GM21576 (cell line): Measurements from ENCODE around the gene ZNF521.

ENCODE experiments used
- ATAC-seq: cut with Tn5 transposase; IDR thresholded peaks from one replicate; pipeline ENCODE4 v1.9.1; 2021; ENCODE audit warnings: mild to moderate bottlenecking, moderate library complexity; ENCODE audit not compliant: unreplicated experiment

The ZNF521 gene

DNA sequence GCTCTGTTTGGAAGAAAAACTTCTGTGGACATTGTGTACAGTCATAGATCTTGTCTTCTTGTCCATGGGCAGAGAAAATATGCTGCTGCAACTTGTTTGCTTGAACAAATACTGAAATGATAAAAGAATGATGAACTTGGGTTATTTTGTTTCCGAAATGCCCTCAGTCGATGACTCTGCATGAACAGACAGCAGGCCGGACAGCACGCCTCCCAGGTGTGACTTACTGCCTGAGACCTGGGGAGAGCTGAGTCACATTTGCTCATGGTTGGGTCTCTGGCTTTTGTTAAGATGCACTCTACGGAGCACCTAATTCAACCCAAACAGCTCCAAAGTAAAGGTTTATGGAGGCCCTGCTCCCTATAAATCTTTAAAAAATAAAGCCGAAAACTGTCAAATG, 262.5 kb downstream of the ZNF521 start:
- ATAC-seq, result no peak

- no peak for ATAC-seq
These were observed 265.1 kb downstream of the ZNF521 start for GRCh38 chr18:25086876-25087275.

DNA sequence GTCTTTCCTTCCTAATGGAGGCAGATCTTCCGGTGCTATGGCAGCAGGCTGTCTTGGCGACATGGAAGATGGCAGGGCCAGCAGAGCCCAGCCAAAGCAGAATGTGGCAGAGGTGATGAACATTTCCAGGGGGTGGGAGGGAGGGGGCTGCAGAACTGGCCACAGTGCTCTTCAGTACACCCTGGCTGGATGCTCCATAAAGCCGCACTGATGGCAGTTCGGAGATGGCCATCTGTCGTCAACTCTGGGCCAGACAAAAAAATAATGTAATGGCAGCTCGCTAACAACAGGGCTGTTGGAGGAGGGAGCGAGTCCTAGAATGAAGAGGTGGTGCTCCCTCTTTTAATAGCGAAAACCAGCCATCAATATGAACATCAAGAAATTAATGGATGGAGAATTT, 271.0 kb downstream of the ZNF521 start:
- no peak for ATAC-seq

GRCh38 chr18:25080211-25080610, 271.8 kb downstream of the ZNF521 start:
- no peak for ATAC-seq

DNA sequence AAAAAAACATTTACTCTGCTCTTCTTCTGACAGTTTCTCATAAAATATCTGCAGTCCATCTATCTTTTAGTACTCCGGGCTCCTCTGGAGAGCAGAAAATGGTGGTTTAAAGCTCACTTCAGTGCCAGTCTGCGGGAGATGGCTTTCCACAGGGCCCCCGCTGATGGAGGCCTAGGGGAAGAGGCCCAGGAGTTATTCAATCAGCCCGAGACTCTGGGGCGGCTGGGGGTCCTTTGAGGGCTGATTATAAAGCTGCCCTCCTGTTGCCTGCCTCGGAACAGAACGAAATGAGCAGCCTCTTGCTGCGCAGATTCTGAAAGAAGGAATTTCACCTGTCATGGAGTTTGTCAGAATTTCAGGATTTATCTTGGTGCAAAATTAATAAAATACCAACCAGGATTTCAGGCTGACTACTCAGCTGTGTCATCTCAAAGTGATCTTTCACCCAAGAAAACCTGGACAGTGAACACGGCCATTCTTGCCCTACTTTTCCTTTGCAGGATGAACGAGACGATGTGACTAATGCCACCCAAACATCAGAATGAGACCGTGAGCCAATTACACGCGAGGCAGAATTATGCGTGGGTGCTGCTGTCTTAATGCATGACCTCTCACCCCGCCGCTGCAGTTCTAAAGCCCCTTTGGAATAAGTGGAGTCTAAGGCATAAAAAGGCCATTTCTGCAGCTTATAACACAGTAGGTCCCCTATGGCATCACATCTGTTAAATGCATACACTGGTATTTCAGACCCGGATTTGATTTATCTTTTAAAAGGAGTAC, 273.8 kb downstream of the ZNF521 start:
- no peak for ATAC-seq

DNA sequence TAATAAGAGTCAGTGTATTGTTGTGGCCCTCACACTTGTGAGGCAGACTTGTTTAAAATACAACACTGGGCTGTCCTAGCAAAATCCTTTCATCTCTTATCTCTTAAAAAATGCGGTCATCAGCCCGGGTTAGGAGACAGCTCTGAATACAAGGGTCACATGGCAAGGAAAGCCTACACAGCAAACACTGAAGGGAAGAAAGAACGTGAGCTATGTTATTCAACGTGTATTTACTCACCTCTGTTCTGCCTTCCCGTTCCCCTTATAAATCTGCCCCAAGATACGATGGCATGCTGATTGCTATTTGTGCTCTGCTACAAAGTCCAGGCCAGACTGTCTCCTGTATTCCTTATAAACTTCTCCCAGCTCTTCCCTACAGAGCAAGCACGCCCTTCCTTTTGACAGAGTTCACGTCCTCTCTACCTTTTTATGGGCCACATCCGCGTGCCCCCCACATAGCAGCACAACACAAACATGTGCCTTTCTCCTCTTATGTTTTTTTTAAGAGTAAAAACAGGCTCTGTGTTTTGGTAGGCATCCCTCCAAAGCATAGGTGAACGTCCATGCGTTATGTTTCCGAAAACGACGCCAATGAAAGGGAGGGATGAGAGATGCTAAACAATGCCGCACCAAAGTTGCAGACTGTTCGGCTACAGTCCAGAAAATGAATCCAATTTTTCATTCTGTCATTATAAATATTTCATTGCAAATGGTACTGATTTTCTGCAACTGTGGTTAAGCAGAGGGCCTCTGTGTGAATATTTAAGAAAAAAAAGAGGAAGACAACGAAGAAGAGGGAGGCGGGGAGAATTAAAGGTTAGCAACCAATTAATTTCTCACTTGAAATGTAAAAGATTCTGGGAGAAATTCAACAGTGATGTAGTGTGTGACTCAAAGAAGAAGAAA, 274.7 kb downstream of the ZNF521 start:
- no peak for ATAC-seq

- ATAC-seq, result no peak
These were observed 276.2 kb downstream of the ZNF521 start for GRCh38 chr18:25075783-25076182.

DNA sequence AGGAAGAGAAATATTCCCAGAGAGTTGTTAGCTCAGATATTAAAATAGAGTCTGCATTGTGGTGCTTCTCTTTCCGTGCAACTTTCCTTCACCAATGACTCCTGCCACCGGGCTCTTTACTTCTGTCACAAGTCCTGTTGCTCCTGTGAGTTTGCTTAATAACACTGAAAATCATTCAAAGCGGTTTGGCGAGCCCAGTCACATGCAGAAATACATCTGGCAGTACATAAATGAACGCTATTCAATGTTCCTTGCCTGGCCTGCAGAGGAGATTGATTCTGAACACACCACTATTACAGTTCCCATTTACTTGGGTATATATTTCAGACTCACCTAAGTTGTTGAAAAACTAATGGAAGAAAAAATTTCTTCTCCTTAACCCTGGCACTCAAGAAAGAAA, 276.6 kb downstream of the ZNF521 start:
- ATAC-seq, result no peak

GRCh38 chr18:25074925-25075324, 277.0 kb downstream of the ZNF521 start:
- no peak for ATAC-seq

GRCh38 chr18:25072205-25072604, 279.8 kb downstream of the ZNF521 start:
- ATAC-seq, result no peak

- no peak for ATAC-seq
These were observed 284.5 kb downstream of the ZNF521 start for GRCh38 chr18:25067275-25068025.

DNA sequence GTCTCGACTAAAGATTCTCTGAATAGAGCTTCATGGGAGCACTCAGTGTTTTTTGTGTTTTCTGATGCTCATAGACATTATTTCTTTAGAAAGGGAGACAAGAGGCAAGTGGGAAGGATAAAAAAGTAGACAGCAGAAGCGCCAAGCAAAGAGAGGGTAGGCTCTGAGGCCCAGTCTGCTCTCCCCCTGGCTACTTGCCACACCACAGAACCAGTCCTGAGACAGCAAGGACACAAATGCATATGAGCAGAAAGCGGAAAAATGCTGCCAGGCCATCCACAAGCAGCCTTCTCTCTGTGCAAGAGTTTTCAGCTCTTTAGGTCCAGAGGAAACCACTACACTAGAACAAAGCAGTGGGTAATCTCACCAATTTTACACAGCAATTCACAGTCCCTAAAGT, 285.4 kb downstream of the ZNF521 start:
- ATAC-seq, result no peak

DNA sequence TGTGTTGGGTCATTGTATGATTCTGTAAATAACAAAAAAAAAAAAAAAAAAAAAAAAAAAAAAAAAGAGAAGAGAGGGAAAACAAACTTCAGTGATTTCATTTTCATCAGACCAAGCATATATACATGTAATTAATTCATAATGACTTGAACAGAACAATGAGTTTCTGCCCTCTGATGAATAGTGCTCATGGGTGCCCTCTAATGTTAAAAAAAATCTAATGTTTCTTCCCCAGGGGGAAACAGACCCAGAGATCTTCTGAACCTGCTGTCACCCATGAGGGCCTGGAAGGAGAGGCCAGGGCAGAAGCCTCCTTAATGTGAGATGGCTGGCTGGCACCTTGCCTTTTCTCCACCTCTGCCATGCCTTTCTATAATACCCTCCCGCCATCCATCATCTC, 289.2 kb downstream of the ZNF521 start:
- no peak for ATAC-seq

GRCh38 chr18:25061395-25061794, 290.6 kb downstream of the ZNF521 start:
- ATAC-seq, result no peak

DNA sequence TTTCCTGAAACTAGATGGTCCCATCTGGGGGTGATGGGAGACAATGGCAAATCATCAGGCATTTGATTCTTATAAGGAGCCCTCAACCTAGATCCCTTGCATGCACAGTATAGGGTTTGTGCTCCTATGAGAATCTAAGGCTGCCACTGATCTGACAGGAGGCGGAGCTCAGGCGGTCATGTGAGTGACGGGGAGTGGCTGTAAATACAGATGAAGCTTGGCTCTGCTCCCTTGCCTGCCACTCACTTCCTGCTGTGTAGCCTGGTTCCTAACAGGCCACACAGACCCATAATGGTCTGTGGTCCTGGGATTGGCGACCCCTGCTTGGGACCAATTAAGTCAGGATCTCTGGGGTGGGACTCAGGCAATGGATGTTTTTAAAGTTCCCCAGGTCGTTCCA, 293.4 kb downstream of the ZNF521 start:
- ATAC-seq, result no peak

- no peak for ATAC-seq
These were observed 294.4 kb downstream of the ZNF521 start for GRCh38 chr18:25057491-25058050.

DNA sequence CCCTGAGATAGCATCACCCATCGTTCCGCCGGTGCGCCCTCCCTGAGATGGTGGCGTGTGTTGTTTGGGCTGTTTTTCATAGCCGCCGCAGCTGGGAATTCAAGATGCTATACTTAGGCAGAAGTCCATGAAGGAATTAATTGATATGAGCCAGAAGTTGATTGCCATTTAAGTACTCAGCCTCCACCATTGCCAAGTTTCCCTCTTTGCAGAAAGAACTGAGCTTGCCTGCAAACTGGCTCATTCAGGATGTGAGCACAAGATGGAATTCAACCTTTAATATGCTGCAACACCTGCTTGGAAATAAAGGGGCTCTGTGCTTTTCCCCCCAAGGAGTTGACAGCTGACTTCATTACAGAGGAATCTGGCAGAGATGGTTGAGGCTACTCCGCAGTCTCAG, 295.5 kb downstream of the ZNF521 start:
- no peak for ATAC-seq

DNA sequence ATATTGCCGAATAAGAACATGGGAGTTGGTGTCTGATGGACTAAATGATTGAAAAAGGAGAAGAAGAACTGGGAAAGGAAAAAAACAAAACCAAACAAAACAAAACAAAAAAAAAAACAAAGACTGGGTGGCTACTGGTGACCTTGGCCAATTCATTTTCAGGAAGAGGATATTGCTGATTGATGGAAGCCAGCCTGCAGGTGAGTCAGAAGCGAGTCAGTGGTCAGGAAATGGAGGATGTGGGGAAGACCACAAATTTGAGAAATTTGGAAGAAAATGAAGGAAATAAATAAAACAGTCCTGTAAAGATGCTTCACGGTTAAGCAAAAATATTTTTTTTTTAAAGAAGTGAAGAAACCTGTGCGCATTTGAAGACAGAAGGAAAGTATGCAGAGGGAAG, 296.9 kb downstream of the ZNF521 start:
- ATAC-seq, result no peak

GRCh38 chr18:25053466-25053865, 298.5 kb downstream of the ZNF521 start:
- ATAC-seq, result no peak

DNA sequence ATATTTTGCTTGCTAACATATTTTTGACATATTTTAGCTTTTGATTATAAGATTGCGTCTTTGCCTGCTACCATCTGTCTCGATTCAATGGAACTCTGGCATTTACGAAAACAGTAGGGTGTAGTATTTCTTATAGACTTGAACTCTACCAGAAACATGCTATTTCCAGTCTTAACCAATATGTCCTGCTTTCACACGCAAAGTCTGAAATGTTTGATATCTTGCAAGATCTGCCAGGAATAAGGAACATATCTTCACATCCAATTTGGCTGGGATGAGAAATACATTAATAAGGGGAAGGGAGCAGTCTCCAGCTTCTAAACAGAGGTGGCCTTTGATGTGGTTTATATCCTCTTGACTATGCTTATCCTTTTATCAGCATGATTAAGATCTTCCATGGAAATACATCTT, 299.4 kb downstream of the ZNF521 start:
- ATAC-seq, result no peak

DNA sequence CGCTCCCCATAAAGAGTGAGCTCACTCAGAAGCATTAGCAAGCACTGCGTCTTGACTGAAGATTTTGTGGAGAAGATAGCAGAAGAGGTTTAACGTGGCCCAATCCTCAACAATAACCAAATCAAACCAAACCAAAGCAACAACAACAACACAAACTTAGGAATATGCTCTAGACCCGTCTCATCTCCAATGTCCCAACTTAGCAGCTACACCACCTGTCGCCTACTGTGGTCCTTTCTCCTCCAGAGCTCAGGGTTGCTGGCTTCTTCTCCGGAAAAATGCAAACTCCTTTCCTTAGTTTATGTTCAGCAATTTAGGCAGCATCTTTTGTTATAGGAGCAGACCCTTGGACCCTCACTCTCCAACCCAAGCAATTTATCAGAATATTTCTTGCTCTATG, 301.4 kb downstream of the ZNF521 start:
- ATAC-seq, result no peak
